Nephron (organoid): ENCODE results near the gene SOAT2.
A peak's percentile ranks its signal among the peaks of the same experiment; 100 is the strongest.
"Not testable (repeated sequence)": the region's sequence is repeated elsewhere in the genome, so short reads cannot be mapped to it uniquely, and the experiment has no call there.

Experiments used
- H3K27ac Mint-ChIP-seq, 3 experiments: 2 replicates each; pipeline ENCODE4 v1.8.0; 2020; ENCODE audit warnings: mixed read lengths in 3 of 3, mild to moderate bottlenecking in 2 of 3, moderate library complexity in 1 of 3
- H3K27me3 Mint-ChIP-seq: 2 replicates; pipeline ENCODE4 v1.8.0; 2021; ENCODE audit warnings: low read depth, mild to moderate bottlenecking, moderate library complexity, mixed read lengths
- H3K36me3 Mint-ChIP-seq: 2 replicates; pipeline ENCODE4 v1.8.0; 2020; ENCODE audit warnings: low read depth, mixed read lengths
- H3K4me1 Mint-ChIP-seq: 2 replicates; pipeline ENCODE4 v1.8.0; 2020; ENCODE audit warnings: mixed read lengths
- H3K4me3 Mint-ChIP-seq, 3 experiments: 2 replicates each; pipeline ENCODE4 v1.8.0; 2020; ENCODE audit warnings: mild to moderate bottlenecking in 3 of 3, mixed read lengths in 3 of 3, moderate library complexity in 2 of 3
- H3K9me3 Mint-ChIP-seq: 2 replicates; pipeline ENCODE4 v1.8.0; 2020; ENCODE audit warnings: mixed read lengths
- TF ChIP-seq, protein P1 (sequence below), 3 experiments: fragments of 200-600 bp; sonication (generic); IDR thresholded peaks; one replicate each; pipeline ENCODE4 v1.5.0; 2021; ENCODE audit warnings: antibody characterized with exemption in 3 of 3; ENCODE audit not compliant: unreplicated experiment in 3 of 3

SOAT2 gene

DNA sequence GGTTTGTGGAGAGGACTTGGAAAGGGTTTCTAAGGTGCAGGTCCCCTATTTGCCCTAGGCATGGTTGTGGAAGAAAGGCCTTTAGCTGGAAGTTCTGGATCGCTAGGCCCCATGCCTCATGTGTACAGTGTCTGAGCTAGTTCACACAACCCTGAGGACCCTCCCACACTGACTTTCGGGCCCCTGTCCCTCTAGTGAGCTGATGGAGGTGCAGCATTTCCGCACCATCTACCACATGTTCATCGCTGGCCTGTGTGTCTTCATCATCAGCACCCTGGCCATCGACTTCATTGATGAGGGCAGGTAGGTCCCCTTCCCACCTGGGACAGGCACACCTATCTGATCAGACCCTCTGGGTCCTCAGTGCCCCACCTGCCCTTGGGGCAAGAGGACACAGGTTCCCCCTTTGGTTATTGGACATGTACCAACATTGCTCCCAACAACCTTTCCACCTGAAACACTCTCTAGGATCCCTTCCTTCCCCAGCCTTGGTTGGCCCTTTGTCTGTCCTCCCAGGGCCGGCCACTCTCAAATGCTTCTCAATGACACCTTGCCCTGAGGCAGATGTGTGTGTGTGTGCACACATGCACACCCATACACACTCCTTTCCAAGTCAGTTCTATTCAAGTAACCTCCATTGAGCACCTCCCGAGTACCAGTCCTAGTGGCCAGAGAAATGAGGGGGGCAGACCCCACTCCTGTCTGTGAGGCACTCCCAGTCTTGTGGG lies 2.6 kb downstream of the SOAT2 start:
- H3K9me3 Mint-ChIP-seq = peaks cover 2% of the 10 kb centered on the region
- TF ChIP-seq, protein P1, sequence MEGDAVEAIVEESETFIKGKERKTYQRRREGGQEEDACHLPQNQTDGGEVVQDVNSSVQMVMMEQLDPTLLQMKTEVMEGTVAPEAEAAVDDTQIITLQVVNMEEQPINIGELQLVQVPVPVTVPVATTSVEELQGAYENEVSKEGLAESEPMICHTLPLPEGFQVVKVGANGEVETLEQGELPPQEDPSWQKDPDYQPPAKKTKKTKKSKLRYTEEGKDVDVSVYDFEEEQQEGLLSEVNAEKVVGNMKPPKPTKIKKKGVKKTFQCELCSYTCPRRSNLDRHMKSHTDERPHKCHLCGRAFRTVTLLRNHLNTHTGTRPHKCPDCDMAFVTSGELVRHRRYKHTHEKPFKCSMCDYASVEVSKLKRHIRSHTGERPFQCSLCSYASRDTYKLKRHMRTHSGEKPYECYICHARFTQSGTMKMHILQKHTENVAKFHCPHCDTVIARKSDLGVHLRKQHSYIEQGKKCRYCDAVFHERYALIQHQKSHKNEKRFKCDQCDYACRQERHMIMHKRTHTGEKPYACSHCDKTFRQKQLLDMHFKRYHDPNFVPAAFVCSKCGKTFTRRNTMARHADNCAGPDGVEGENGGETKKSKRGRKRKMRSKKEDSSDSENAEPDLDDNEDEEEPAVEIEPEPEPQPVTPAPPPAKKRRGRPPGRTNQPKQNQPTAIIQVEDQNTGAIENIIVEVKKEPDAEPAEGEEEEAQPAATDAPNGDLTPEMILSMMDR (IDR thresholded peaks at IDR 0.05; ENCODE audit: unreplicated experiment in 3 of 3) = no peak
- H3K27me3 Mint-ChIP-seq = peaks cover 4% of the 10 kb centered on the region
- peak overlapping the region; percentile 13 to 61 (median 20) for H3K27ac Mint-ChIP-seq
- no peak overlapping the region for H3K4me3 Mint-ChIP-seq
- H3K36me3 Mint-ChIP-seq = no peaks in the 10 kb centered on the region
- peaks cover 13% of the 10 kb centered on the region for H3K4me1 Mint-ChIP-seq

DNA sequence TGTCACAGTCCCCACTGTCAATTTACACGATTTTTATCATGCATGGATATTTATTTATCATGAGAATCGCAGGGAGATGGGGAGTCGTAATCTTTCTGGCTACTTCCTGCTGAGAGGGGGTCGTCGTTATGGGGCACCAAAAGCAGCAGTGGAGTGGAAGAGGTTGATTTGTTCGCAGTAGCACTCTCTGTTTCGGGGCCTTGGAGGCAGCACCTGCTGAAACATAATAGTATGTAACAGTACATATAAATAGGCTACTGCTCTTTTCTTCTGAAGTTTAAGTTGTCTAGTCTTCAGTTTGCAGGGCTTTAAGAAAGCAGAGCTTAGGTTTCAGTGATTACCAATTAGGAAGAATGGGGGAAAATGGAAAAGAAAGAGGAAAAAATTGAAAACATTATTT lies 3.8 kb downstream of the SOAT2 start:
- Mint-ChIP-seq H3K27ac (peak overlapping the region; percentile 20 to 77 (median 56)), H3K36me3 (no peaks in the 10 kb centered on the region), H3K4me1 (peaks cover 13% of the 10 kb centered on the region), H3K27me3 (peaks cover 4% of the 10 kb centered on the region), H3K4me3 (peak overlapping the region in 1 of 3 experiments; percentile 17), H3K9me3 (peaks cover 2% of the 10 kb centered on the region)
- TF ChIP-seq, protein P1 (IDR thresholded peaks at IDR 0.05; ENCODE audit: unreplicated experiment in 3 of 3) = no peak

DNA sequence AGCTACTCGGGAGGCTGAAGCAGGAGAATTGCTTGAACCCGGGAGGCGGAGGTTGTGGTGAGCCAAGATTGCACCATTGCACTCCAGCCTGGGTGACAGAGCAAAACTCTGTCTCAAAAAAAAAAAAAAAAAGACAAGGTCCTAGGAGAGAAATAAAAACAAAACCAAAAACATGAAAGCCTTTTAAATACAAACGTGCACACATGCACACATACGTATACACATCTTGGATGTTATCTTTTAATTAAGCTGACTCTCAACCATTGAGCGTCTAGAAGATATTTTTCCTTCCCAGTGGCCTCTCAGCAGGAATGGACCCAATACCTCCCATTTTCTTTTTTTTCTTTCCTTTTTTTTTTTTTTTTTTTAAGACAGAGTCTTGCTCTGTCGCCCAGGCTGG lies 9.1 kb downstream of the SOAT2 start:
- not testable (repeated sequence) for H3K36me3 Mint-ChIP-seq, H3K27me3 Mint-ChIP-seq, H3K9me3 Mint-ChIP-seq
- H3K4me3 Mint-ChIP-seq = peak overlapping the region in 2 of 3 experiments; percentile 70 to 77
- peak overlapping the region in 2 of 3 experiments; percentile 93 to 98 for H3K27ac Mint-ChIP-seq
- H3K4me1 Mint-ChIP-seq = peaks cover 13% of the 10 kb centered on the region

DNA sequence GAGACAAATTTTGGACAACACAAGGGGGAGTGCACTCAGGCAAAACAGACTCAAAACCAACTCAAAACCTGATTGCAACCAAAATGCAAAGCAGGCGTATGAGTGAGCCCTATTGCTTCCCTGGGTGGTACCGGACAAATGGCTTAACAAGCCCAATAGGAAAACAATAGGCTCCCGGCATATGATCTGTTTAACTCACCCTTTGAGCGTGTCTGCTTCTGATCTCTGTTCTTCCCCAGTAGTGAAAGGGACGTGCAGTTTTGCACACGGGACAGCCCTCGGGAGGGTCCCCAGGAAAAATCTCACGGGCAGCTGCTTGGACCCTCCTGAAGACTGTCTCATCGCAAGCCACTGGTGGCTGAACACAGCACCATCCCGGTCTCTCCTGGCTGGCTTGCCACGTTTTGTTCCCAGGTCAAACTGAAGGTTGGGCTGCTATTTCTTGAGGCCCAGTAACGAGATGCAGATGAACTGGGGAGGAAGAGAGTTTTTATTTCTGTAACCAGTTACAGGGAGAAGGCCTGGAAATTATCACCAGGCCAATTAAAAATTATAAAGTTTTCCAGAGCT lies 9.9 kb downstream of the SOAT2 start:
- Mint-ChIP-seq H3K27ac (peak overlapping the region; percentile 93 to 98 (median 93)), H3K4me1 (peaks cover 11% of the 10 kb centered on the region), H3K36me3 (no peaks in the 10 kb centered on the region), H3K4me3 (peak overlapping the region in 2 of 3 experiments; percentile 70 to 77), H3K27me3 (peaks cover 9% of the 10 kb centered on the region), H3K9me3 (no peaks in the 10 kb centered on the region)
- TF ChIP-seq, protein P1 (IDR thresholded peaks at IDR 0.05; ENCODE audit: unreplicated experiment in 3 of 3) = no peak

DNA sequence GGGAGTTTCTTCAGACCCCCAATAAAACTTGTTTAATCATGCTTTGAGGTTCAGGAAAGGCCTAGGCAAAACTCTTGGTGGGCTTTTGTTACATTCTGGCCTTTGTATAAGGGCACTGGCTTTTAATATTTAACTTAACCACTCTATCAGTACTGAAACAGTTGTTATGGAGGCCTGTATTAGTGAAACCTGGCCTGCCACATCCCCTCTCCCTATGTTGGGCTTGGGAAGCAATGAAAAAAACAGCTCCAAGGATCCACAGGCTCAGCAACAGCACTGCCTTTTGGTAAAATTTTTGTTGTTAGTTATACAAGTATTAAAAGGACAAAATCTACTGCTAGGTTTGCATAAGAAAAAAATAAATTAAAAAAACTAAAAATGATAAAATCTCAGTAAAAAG lies 10.7 kb downstream of the SOAT2 start:
- Mint-ChIP-seq H3K4me1 (peaks cover 11% of the 10 kb centered on the region), H3K36me3 (no peaks in the 10 kb centered on the region), H3K27me3 (peaks cover 10% of the 10 kb centered on the region), H3K9me3 (no peaks in the 10 kb centered on the region), H3K4me3 (peak overlapping the region in 2 of 3 experiments; percentile 63 to 64), H3K27ac (peak overlapping the region; percentile 93 to 98 (median 93))
- TF ChIP-seq, protein P1 (IDR thresholded peaks at IDR 0.05; ENCODE audit: unreplicated experiment in 3 of 3) = no peak

DNA sequence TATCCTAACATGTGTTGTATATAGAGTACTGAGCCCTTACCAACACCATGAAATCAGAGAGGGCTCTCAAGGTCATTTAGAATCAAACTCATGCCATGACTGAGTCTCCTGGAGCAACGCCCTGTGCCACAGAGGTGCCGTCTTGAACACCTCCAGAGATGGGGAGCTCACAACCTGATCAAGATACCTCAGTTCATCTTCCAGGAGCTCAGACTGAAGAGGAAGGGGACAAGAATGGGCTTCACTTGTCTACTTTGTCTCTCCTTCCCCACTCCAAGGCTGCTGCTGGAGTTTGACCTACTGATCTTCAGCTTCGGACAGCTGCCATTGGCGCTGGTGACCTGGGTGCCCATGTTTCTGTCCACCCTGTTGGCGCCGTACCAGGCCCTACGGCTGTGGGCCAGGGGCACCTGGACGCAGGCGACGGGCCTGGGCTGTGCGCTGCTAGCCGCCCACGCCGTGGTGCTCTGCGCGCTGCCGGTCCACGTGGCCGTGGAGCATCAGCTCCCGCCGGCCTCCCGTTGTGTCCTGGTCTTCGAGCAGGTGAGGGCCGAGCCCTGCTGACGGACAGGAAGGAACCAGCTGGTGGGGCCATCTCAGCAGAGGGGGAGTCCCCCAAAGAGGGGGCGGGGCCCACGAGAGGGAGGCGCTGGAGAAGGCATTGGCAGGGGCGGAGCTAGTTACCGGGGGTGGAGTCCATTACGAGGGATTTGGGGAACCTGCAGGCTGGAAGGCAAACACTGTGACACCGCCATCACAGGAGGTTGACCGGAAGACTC lies 12.0 kb downstream of the SOAT2 start:
- H3K4me3 Mint-ChIP-seq = no peak overlapping the region
- peak overlapping the region; percentile 64 to 98 (median 93) for H3K27ac Mint-ChIP-seq
- no peaks in the 10 kb centered on the region for H3K9me3 Mint-ChIP-seq
- H3K36me3 Mint-ChIP-seq = no peaks in the 10 kb centered on the region
- H3K4me1 Mint-ChIP-seq = peaks cover 11% of the 10 kb centered on the region
- TF ChIP-seq, protein P1 (IDR thresholded peaks at IDR 0.05; ENCODE audit: unreplicated experiment in 3 of 3) = no peak
- H3K27me3 Mint-ChIP-seq = peaks cover 10% of the 10 kb centered on the region
